Articular chondrocyte of knee joint (primary cell): ENCODE results near the gene HAPLN3. TPM values are rescaled to one million over a fixed set of nuclear protein-coding genes. Genes with fewer than 3 reads are reported as not detected.

Experiments used
- total RNA-seq: library from RNA; depleted of rRNA; stranded (reverse); fragments of >200 nt; gene quantifications from 2 replicates; pipeline ENCODE4 v1.2.3, GENCODE V29; 2012

HAPLN3 gene
- total RNA-seq, result 37.4 and 39.1 TPM in 2 replicates

GRCh38 chr15:88894819-88895767 lies at the start of gene HAPLN3:
Gene HAPLN3 (minus strand): TSS chr15:88895544. CDS start chr15:88887298, 8,246 bp downstream.

GRCh38 chr15:88913017-88913849 lies 17.9 kb upstream of the HAPLN3 start, which contains the start of gene MFGE8:
Gene MFGE8 (minus strand): TSS chr15:88913379. CDS start chr15:88913319, 60 bp downstream.

Other genes starting within 250 kb of the HAPLN3 start
- gene ACAN, start 92.1 kb downstream of the HAPLN3 start, total RNA-seq, result 1,044 and 1,316 TPM in 2 replicates
- gene MFGE8, start 17.8 kb upstream of the HAPLN3 start, total RNA-seq, result 313 and 385 TPM in 2 replicates
- 124 and 169 TPM in 2 replicates for gene ABHD2, start 192.9 kb upstream of the HAPLN3 start, total RNA-seq